HG03571 (cell line): ENCODE results near the gene CADM1.

Experiments
- ATAC-seq: cut with Tn5 transposase; IDR thresholded peaks from one replicate; pipeline ENCODE4 v1.9.1; 2021; ENCODE audit not compliant: unreplicated experiment

Gene CADM1

DNA sequence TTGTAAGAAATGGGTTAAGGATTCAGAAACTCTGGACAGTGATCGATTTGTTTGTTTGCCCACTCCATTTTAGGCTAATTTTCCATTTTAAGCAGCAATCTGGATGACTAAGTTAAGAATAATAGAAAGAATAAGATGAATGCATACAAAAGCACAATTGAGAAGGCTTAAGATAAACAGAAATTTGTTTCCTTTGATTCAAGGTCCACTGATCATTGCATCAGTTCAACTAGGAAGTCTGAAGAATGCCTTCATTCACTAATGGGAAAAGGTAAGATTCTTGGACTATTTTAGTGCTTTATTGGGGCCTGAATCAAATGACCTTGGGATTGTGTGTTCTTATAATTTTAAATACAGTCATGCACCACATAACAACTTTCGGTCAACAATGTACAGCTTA is 140.8 kb downstream of the CADM1 start:
- ATAC-seq: no peak

DNA sequence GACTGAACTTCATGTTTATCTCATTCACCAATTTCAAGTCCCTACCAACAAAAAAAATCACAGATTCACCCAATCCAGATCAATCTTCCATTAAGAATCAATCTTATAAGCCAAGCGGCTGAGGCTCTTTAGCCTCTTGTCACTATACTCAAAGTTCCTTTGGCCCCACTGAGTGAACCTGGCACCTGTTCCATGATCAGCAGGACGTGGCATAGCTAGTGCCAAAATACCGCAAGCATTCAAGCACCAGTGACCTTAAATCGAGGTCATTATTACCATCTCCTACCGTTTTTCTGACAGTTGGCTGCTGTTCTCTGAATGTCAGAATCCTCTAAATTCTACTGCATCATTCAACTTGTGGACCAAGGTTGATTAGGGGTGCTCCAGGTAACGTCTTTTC is 141.2 kb downstream of the CADM1 start:
- no peak for ATAC-seq

GRCh38 chr11:115361025-115361424 is 143.2 kb downstream of the CADM1 start:
- ATAC-seq: no peak

DNA sequence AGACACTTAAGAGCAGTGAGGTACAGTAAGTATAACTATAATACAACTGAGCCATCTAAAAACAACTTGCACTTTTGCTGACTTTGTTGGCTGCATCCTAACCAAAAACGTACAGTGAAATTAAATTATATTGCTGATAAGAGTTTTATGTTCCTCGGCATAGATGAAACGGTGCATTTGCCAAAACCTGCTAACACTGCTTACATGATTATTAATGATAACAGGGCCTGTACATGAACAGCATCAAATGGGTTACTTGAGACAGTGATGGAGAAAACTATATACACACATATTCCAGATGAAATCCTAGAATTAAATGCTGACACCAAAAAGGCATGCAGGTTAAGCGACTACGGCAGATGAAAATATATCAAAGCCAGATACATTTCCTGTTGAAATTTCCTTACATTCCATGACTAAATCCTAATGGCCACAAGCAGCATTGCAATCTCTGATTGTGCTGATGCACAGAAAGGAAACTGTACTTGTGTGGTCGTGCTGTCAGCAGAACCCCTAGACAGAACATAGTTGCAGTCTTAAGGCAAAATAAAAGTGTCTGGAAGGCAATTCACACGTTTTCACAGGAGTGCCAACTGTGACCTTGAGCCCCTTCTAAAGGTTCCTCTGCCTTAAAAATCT is 143.9 kb downstream of the CADM1 start:
- ATAC-seq: no peak

DNA sequence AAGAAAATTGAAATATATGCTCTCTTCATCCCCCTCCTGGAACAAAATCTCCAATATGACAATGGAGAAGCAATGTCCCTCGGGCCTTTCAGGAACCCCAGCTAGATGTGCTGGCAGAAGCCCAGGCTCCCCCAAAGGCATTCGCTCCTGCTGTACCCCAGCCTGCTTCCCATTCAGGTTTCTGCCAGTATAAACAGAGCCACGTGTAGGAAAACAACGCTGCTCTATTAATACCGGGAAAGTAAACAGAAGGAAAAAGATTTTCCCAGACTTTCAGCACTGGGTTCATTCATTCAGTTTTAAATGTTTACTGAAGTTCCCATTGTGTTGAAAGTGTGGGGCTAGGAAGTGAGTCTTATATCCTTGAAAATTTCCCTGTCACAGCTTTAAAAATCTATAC is 147.1 kb downstream of the CADM1 start:
- no peak for ATAC-seq

- no peak for ATAC-seq
Observed at GRCh38 chr11:115352805-115353485, 151.3 kb downstream of the CADM1 start.

DNA sequence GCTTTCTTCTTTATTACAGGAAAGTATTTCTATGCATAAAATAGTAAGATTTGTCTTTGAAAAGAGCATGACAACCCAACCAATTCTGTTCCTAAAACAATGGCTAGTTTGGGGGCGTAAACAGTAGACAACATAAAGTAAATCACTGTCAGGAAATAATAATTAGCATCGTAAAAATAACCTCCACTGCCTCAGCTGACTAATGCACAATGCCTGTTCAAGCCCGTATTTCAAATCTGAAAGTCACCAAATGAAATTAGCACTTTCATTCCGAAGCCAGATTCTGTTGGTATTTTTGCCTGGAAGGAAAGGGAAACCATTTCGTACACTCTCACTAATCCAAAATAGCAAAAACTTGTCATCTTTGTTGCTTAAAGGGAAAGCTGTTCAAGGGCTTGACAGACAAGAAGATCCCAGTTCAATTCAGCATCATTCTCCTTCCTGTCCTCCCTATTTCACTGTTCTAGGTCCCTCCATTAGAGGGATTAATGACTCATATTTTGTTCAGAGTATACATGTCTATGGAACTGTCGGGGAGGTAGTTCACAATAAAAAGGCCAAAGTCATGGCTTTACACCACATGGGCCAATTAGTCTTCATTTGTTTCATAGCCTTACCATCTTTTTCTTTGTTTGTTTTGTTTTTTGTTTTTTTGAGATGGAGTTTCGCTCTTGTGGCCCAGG is 154.7 kb downstream of the CADM1 start:
- no peak for ATAC-seq

GRCh38 chr11:115348416-115348815 is 155.8 kb downstream of the CADM1 start:
- no peak for ATAC-seq

DNA sequence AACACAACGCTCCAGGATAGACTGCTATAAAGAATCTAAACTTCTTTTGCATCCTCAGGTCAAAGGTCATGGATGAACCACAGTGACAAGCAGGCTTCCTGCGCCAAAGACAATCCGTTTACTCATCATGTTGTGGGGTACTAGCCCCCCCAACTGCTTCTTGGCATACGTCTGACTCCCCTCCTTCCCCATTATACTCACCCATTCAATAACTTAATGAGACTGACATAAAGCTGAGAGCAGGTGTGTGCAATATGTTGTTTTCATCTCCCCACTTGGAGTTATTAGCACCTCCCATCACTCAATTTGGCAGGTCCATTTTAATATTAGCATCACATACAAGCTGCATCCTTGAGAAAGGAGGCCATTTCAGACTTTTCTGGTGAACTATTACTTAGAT is 157.1 kb downstream of the CADM1 start:
- ATAC-seq: no peak

DNA sequence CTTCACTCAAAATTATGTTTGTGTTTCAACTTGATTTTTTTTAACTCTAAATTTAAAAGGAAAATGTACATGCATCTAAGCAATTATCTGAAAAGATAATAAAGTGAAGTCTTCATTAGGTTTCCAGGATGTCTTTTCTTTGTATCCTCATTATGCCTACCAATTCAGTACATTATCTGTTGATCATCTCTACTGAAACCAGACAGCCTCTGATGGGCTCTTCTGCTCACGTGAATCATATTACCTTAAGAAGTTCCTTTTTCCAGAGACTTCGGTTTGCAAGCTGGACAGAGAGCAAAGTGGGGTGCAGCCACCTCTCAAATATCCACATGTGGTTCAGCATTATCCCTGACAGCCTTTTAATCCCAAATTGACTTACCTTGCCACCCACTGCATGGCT is 158.4 kb downstream of the CADM1 start:
- ATAC-seq: no peak

GRCh38 chr11:115345361-115345760 is 158.9 kb downstream of the CADM1 start:
- ATAC-seq: no peak

DNA sequence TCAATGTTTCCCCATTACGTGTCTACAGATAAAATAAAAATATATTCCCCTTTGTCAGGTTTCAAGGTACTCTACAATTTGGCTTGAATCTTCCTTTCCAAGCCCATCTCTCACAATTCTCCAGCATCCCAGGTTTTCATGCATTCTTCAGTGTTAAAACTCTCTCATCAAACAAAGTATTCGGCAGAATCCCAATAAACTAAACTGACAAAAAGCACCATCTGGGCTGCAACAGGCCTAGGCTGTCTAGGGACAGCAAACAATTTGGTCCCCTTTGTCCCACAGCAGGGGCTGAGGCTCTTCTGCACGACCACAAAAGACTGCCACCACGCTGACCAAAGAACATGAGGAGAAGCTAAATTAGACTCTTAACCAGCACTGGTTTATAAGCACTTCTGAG is 159.4 kb downstream of the CADM1 start:
- ATAC-seq: no peak

- no peak for ATAC-seq
Observed at GRCh38 chr11:115342142-115342541, 162.1 kb downstream of the CADM1 start.

GRCh38 chr11:115340874-115341273 is 163.3 kb downstream of the CADM1 start:
- no peak for ATAC-seq

GRCh38 chr11:115338476-115338875 is 165.7 kb downstream of the CADM1 start:
- no peak for ATAC-seq

GRCh38 chr11:115334932-115335788 is 169.1 kb downstream of the CADM1 start:
- ATAC-seq: no peak

- no peak for ATAC-seq
Observed at GRCh38 chr11:115333949-115334348, 170.3 kb downstream of the CADM1 start.

DNA sequence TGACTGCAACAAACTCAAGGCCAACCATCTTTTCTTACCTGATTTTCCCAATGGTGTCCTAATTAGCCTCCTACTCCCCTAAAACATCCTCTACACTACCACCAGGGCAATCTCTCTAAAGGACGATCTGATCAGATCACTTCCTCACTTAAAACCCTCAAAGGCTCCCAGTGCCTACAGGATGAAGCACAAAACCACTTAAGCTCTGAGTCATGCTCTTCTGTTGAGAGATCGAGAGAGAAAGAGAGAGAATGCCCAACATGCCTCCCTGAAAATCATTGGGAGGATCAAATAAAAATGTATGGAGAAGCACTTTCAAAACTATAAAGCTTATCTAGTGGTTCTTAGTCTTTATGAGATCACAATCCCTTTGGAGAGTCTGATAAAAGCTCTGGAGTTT is 171.1 kb downstream of the CADM1 start:
- ATAC-seq: no peak

- ATAC-seq: no peak
Observed at GRCh38 chr11:115330684-115331482, 173.3 kb downstream of the CADM1 start.

GRCh38 chr11:115326526-115326925 is 177.7 kb downstream of the CADM1 start:
- ATAC-seq: no peak

DNA sequence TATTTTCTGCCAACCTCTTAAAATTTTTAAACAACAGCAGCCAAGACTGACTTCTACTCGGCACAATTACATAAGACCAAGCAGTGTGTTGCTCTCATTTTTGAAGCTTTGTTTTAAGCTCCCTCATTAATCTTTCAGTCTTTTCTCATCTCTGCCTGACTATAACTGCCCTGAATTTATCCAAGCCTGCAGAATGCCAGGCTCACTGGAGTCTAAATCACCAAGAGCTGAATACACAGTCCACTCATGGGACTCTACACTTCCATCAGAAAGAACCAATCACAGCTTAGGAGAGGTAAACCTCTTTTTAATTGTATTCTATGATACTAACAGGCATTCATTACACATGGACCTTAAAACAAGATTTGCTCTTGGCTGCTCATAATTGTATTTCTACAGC is 178.7 kb downstream of the CADM1 start:
- no peak for ATAC-seq
